B cell (primary cell): Measurements from ENCODE around the gene ATP6V0E2. TPM values are rescaled to one million over a fixed set of nuclear protein-coding genes. Genes with fewer than 3 reads are reported as not detected.

Experiments
- ATAC-seq: fragments of 200-7000 bp; cut with Tn5 transposase; one replicate; pipeline ENCODE4 v1.10.0; 2021; ENCODE audit warnings: low read depth, mild to moderate bottlenecking, moderate number of reproducible peaks, moderate library complexity
- CTCF ChIA-PET: fragments of 350-600 bp; sonication (Branson Sonifier 250); formaldehyde crosslinking; loops from one replicate; lab custom pipeline; 2021; ENCODE audit warnings: antibody characterized with exemption, inconsistent platforms; lab: Charles Lee
- POLR2A ChIA-PET: fragments of 350-600 bp; sonication (Branson Sonifier 250); formaldehyde crosslinking; loops from one replicate; lab custom pipeline; 2021; ENCODE audit warnings: antibody characterized with exemption; lab: Charles Lee
- DNase-seq: peaks from one replicate; pipeline ENCODE4 v3.0.0; 2013
- H2AFZ ChIP-seq: 2 replicates; pipeline ENCODE4 v1.6.1; 2012; ENCODE audit warnings: mild to moderate bottlenecking, low read depth, low read length; ENCODE audit not compliant: insufficient read depth, poor library complexity, severe bottlenecking
- H3K27ac ChIP-seq, 2 donors: 1 replicate in 1 of 2; 2 replicates in 1 of 2; pipeline ENCODE4 v1.5.1; 2012 to 2013; ENCODE audit warnings: low read length in 2 of 2, mild to moderate bottlenecking in 2 of 2, moderate library complexity in 1 of 2
- H3K27me3 ChIP-seq, 4 experiments: fragments of 200-600 bp in 1 of 4; sonication (generic) in 1 of 4; replicated peaks in 1 of 4; 1 replicate in 2 of 4; 2 replicates in 2 of 4; pipeline versions ENCODE4 v1.6.1 to v1.7.0; 2013 to 2016; ENCODE audit warnings: low read length in 3 of 4, mild to moderate bottlenecking in 2 of 4, mixed read lengths in 1 of 4, moderate library complexity in 1 of 4; ENCODE audit not compliant: insufficient read depth in 4 of 4, control insufficient read depth in 3 of 4; ENCODE audit errors: control extremely low read depth in 1 of 4
- H3K36me3 ChIP-seq, 2 experiments: replicated peaks in 1 of 2; 1 replicate in 1 of 2; 2 replicates in 1 of 2; pipeline versions ENCODE4 v1.6.1 to v1.7.1; 2013; ENCODE audit warnings: low read length in 1 of 2; ENCODE audit not compliant: insufficient read depth in 2 of 2, control insufficient read depth in 1 of 2; ENCODE audit errors: control extremely low read depth in 1 of 2, extremely low read depth in 1 of 2
- H3K4me1 ChIP-seq, 2 donors: fragments of 200-600 bp in 1 of 2; sonication (generic) in 1 of 2; 1 replicate in 1 of 2; 2 replicates in 1 of 2; pipeline versions ENCODE4 v1.5.1 to v1.6.1; 2013 to 2017; ENCODE audit warnings: low read length in 2 of 2; ENCODE audit not compliant: control insufficient read depth in 2 of 2, insufficient read depth in 2 of 2
- H3K4me2 ChIP-seq: replicated peaks from 2 replicates; pipeline ENCODE3; 2012; ENCODE audit warnings: mild to moderate bottlenecking, low read depth, low read length; ENCODE audit not compliant: poor library complexity, severe bottlenecking
- H3K4me3 ChIP-seq, 5 experiments: fragments of 200-600 bp in 1 of 5; sonication (generic) in 1 of 5; 1 replicate in 3 of 5; 2 replicates in 2 of 5; pipeline versions ENCODE4 v1.5.1 to v1.7.0; 2011 to 2016; ENCODE audit warnings: low read length in 4 of 5, mild to moderate bottlenecking in 4 of 5, low read depth in 2 of 5, control low read depth in 1 of 5, moderate library complexity in 1 of 5; ENCODE audit not compliant: insufficient read depth in 1 of 5; ENCODE audit errors: control extremely low read depth in 1 of 5, extremely low read depth in 1 of 5
- H3K79me2 ChIP-seq: fragments of 200-600 bp; sonication (generic); one replicate; pipeline ENCODE4 v1.6.0; 2016; ENCODE audit warnings: low read length; ENCODE audit not compliant: control insufficient read depth, insufficient read depth
- H3K9ac ChIP-seq: fragments of 200-600 bp; sonication (generic); 2 replicates; pipeline ENCODE4 v1.6.1; 2017; ENCODE audit warnings: mild to moderate bottlenecking, low read length, moderate library complexity
- H3K9me3 ChIP-seq, 3 donors: one replicate each; pipeline versions ENCODE4 v1.6.1 to v1.7.1; 2013; ENCODE audit warnings: low read length in 2 of 3; ENCODE audit not compliant: control insufficient read depth in 2 of 3, insufficient read depth in 1 of 3; ENCODE audit errors: control extremely low read depth in 1 of 3
- H4K20me1 ChIP-seq: 2 replicates; pipeline ENCODE4 v1.6.0; 2012; ENCODE audit warnings: mild to moderate bottlenecking, low read length; ENCODE audit not compliant: insufficient read depth, control insufficient read depth, poor library complexity, severe bottlenecking
- H3K27ac Mint-ChIP-seq: one replicate; pipeline ENCODE4 v1.8.0; 2021; ENCODE audit warnings: mixed read lengths
- H3K27me3 Mint-ChIP-seq: one replicate; pipeline ENCODE4 v1.8.0; 2021; ENCODE audit warnings: mixed read lengths
- H3K4me1 Mint-ChIP-seq: one replicate; pipeline ENCODE4 v1.8.0; 2021; ENCODE audit warnings: mixed read lengths
- H3K4me3 Mint-ChIP-seq: one replicate; pipeline ENCODE4 v1.8.0; 2021; ENCODE audit warnings: mixed read lengths
- H3K9me3 Mint-ChIP-seq: one replicate; pipeline ENCODE4 v1.8.0; 2022; ENCODE audit warnings: mixed read lengths; ENCODE audit not compliant: insufficient read depth
- CTCF ChIP-seq: fragments of 200-600 bp; IDR thresholded peaks from one replicate; pipeline ENCODE4 v1.8.0; 2022; ENCODE audit warnings: antibody characterized with exemption, mild to moderate bottlenecking
- EZH2 ChIP-seq: IDR thresholded peaks from 2 replicates; pipeline ENCODE4 v1.6.1; 2012; ENCODE audit warnings: borderline replicate concordance, low read depth, mild to moderate bottlenecking, moderate library complexity, low read length; ENCODE audit not compliant: insufficient read depth, poor library complexity, severe bottlenecking
- WGBS: methylation state at CpG from one replicate; pipeline ENCODE4 v1.1.5; 2013; ENCODE audit warnings: missing lambda C conversion rate; ENCODE audit not compliant: insufficient coverage; 5-methylcytosine and 5-hydroxymethylcytosine counted together
- intact Hi-C: fragments of 100-400 bp; cut with micrococcal nuclease; formaldehyde crosslinking; loops from one replicate; pipeline ENCODE4 v1.10.0; 2022
- polyA plus RNA-seq: library from polyadenylated mRNA; depleted of rRNA; stranded (reverse); fragments of >200 nt; gene quantifications from 2 replicates; pipeline ENCODE4 v1.2.3, GENCODE V29; 2012
- total RNA-seq, 2 donors: library from RNA; stranded (reverse); fragments of 120-200 nt in 1 of 2; gene quantifications; 1 replicate in 1 of 2; 2 replicates in 1 of 2; pipeline versions ENCODE4 v1.2.3 to v1.2.4, GENCODE V29; 2013 to 2022

ATP6V0E2 gene
- total and polyA plus RNA-seq, 2 donors (not counting 1 experiment from before 2014, with no cell fraction given): 13.5 to 49.6 TPM

GRCh38 chr7:149881328-149882247, 7.8 kb downstream of the ATP6V0E2 start:
- Mint-ChIP-seq H3K27ac (no peak overlapping the region), H3K27me3 (no peaks in the 10 kb centered on the region), H3K4me3 (no peak overlapping the region), H3K9me3 (no peaks in the 10 kb centered on the region), H3K4me1 (peaks cover 11% of the 10 kb centered on the region)
- H2AFZ ChIP-seq: no peak overlapping the region
- H3K4me1 ChIP-seq: peaks cover 10 to 17% of the 10 kb centered on the region in 2 donors
- intact Hi-C loops: loop anchor here (10.0 kb wide), 1 partner anchor 393 kb away; no protein-coding TSS in a partner anchor
- H3K36me3 ChIP-seq: peaks cover 0 to 6% of the 10 kb centered on the region in 2 experiments
- no peaks in the 10 kb centered on the region for H3K9me3 ChIP-seq
- TF ChIP-seq EZH2: no peak
- no peak for TF ChIP-seq CTCF
- 92% methylated on average over 16 of the region's 19 CpGs for WGBS
- no peaks in the 10 kb centered on the region for H3K27me3 ChIP-seq
- no peak overlapping the region for H3K4me2 ChIP-seq
- H3K79me2 ChIP-seq: no peaks in the 10 kb centered on the region
- no peaks in the 10 kb centered on the region for H4K20me1 ChIP-seq
- H3K4me3 ChIP-seq: no peak overlapping the region
- DNase-seq (no peak), ATAC-seq (no peak)
- CTCF ChIA-PET: no interaction called here
- no peak overlapping the region for H3K9ac ChIP-seq
- POLR2A ChIA-PET: no interaction called here
- no peak overlapping the region for H3K27ac ChIP-seq
